SK-N-SH (cell line): Measurements from ENCODE around the gene GALNT13. TPM values are rescaled to one million over a fixed set of nuclear protein-coding genes. Genes with fewer than 3 reads are reported as not detected.

Source experiments
- CTCF ChIA-PET: fragments of 300-600, 350-600 bp; formaldehyde crosslinking; extraction: SDS; loops from one replicate; lab custom pipeline; 2021; lab: Yijun Ruan, JAX
- POLR2A ChIA-PET: fragments of 350-600 bp; sonication (Branson Sonifier 250); formaldehyde crosslinking; extraction: SDS; loops from one replicate; lab custom pipeline; 2020; ENCODE audit warnings: antibody characterized with exemption, inconsistent platforms; lab: Yijun Ruan, JAX
- DNase-seq: peaks from one replicate; pipeline ENCODE4 v3.0.0; 2012
- H2AFZ ChIP-seq: fragments of 200-600 bp; sonication (generic); 2 replicates; pipeline ENCODE4 v1.8.1; 2016; ENCODE audit warnings: antibody characterized with exemption, mild to moderate bottlenecking, low read depth
- H3F3A ChIP-seq: fragments of 200-600 bp; sonication (generic); replicated peaks from 2 replicates; pipeline ENCODE3; 2016; ENCODE audit warnings: antibody characterized with exemption, mild to moderate bottlenecking; ENCODE audit not compliant: insufficient read depth
- H3K27ac ChIP-seq, 2 experiments: fragments of 200-500 bp in 1 of 2; fragments of 200-600 bp in 1 of 2; sonication (Bioruptor generic) in 1 of 2; sonication (generic), shearing (Covaris generic) in 1 of 2; 2 replicates each; pipeline versions ENCODE4 v1.5.1 to v1.6.1; 2014 to 2016; ENCODE audit warnings: low read depth in 2 of 2, inconsistent platforms in 1 of 2, low read length in 1 of 2, mild to moderate bottlenecking in 1 of 2, mixed read lengths in 1 of 2
- H3K27me3 ChIP-seq: fragments of 200-600 bp; sonication (generic), shearing (Covaris generic); 2 replicates; pipeline ENCODE4 v1.6.1; 2016; ENCODE audit warnings: mixed run types; ENCODE audit not compliant: insufficient read depth
- H3K36me3 ChIP-seq, 2 experiments: fragments of 200-500 bp in 1 of 2; fragments of 200-600 bp in 1 of 2; sonication (Bioruptor generic) in 1 of 2; sonication (generic) in 1 of 2; replicated peaks in 1 of 2; 2 replicates each; pipeline versions ENCODE3 to v1.5.1; 2014 to 2016; ENCODE audit warnings: low read length in 1 of 2, mild to moderate bottlenecking in 1 of 2; ENCODE audit not compliant: insufficient read depth in 2 of 2, control insufficient read depth in 1 of 2
- H3K4me1 ChIP-seq, 2 experiments: fragments of 200-500 bp in 1 of 2; fragments of 200-600 bp in 1 of 2; sonication (Bioruptor generic) in 1 of 2; sonication (generic), shearing (Covaris generic) in 1 of 2; 2 replicates each; pipeline versions ENCODE4 v1.5.1 to v1.6.1; 2014 to 2016; ENCODE audit warnings: low read depth in 1 of 2, low read length in 1 of 2, mixed run types in 1 of 2; ENCODE audit not compliant: insufficient read depth in 2 of 2, control insufficient read depth in 1 of 2
- H3K4me2 ChIP-seq: fragments of 200-600 bp; sonication (generic), shearing (Covaris generic); 2 replicates; pipeline ENCODE4 v1.6.1; 2017; ENCODE audit warnings: mixed run types
- H3K4me3 ChIP-seq, 2 experiments: fragments of 200-500 bp in 1 of 2; fragments of 200-600 bp in 1 of 2; sonication (Bioruptor generic) in 1 of 2; sonication (generic), shearing (Covaris generic) in 1 of 2; 2 replicates each; pipeline versions ENCODE4 v1.5.1 to v1.8.1; 2014 to 2016; ENCODE audit warnings: low read depth in 2 of 2, inconsistent platforms in 1 of 2, low read length in 1 of 2, mild to moderate bottlenecking in 1 of 2, mixed read lengths in 1 of 2, moderate library complexity in 1 of 2
- H3K79me2 ChIP-seq: fragments of 200-600 bp; sonication (generic); 2 replicates; pipeline ENCODE4 v1.8.1; 2017; ENCODE audit warnings: mild to moderate bottlenecking; ENCODE audit not compliant: insufficient read depth
- H3K9ac ChIP-seq: fragments of 200-600 bp; sonication (generic); 2 replicates; pipeline ENCODE4 v1.6.1; 2017; ENCODE audit warnings: mixed run types
- H3K9me2 ChIP-seq: fragments of 200-600 bp; sonication (generic); 2 replicates; pipeline ENCODE4 v1.6.1; 2017; ENCODE audit warnings: mixed run types
- H3K9me3 ChIP-seq: fragments of 200-600 bp; sonication (generic); 2 replicates; pipeline ENCODE4 v1.6.1; 2017; ENCODE audit warnings: mixed run types, mild to moderate bottlenecking, moderate library complexity
- H4K20me1 ChIP-seq: fragments of 200-600 bp; sonication (generic); 2 replicates; pipeline ENCODE4 v1.6.1; 2017; ENCODE audit warnings: mild to moderate bottlenecking, mixed run types; ENCODE audit not compliant: insufficient read depth
- ELF1 ChIP-seq: IDR thresholded peaks from 2 replicates; pipeline ENCODE4 v1.4.0; 2012
- EZH2phosphoT487 ChIP-seq: fragments of 200-600 bp; sonication (generic); IDR thresholded peaks from 2 replicates; pipeline ENCODE4 v1.6.1; 2017; ENCODE audit warnings: low read depth, mixed run types, mild to moderate bottlenecking, antibody characterized with exemption, moderate library complexity, borderline replicate concordance
- FOXM1 ChIP-seq: IDR thresholded peaks from 2 replicates; pipeline ENCODE4 v1.4.0; 2012; ENCODE audit warnings: low read depth, mild to moderate bottlenecking
- GABPA ChIP-seq: IDR thresholded peaks from 2 replicates; pipeline ENCODE4 v1.4.0; 2012; ENCODE audit warnings: low read depth, mild to moderate bottlenecking
- GATA2 ChIP-seq: sonication (generic); formaldehyde crosslinking; IDR thresholded peaks from 2 replicates; pipeline ENCODE4 v1.5.0; 2020; ENCODE audit warnings: mild to moderate bottlenecking, missing genetic modification reagents
- MEF2A ChIP-seq: IDR thresholded peaks from 2 replicates; pipeline ENCODE4 v1.4.0; 2012; ENCODE audit warnings: low read depth, borderline replicate concordance
- MXI1 ChIP-seq: IDR thresholded peaks from 2 replicates; pipeline ENCODE4 v1.6.1; 2012; ENCODE audit warnings: mild to moderate bottlenecking, low read depth, low read length, improper control_type of control experiment
- NRF1 ChIP-seq: IDR thresholded peaks from 2 replicates; pipeline ENCODE4 v1.6.1; 2012; ENCODE audit warnings: low read depth, mild to moderate bottlenecking, low read length
- PBX3 ChIP-seq: IDR thresholded peaks from 2 replicates; pipeline ENCODE4; 2012
- RAD21 ChIP-seq: IDR thresholded peaks from 2 replicates; pipeline ENCODE4 v1.6.1; 2012; ENCODE audit warnings: mild to moderate bottlenecking, low read length
- RCOR1 ChIP-seq: fragments of 150-350 bp; IDR thresholded peaks from 2 replicates; pipeline ENCODE4 v1.6.1; 2017; ENCODE audit warnings: antibody characterized with exemption, low read length
- SIN3A ChIP-seq: IDR thresholded peaks from 2 replicates; pipeline ENCODE4 v1.6.1; 2012; ENCODE audit warnings: low read depth, mild to moderate bottlenecking, low read length, moderate library complexity, borderline replicate concordance
- TAF1 ChIP-seq: IDR thresholded peaks from 2 replicates; pipeline ENCODE4 v1.6.1; 2012; ENCODE audit warnings: low read depth, mild to moderate bottlenecking, low read length, moderate library complexity, borderline replicate concordance
- TEAD4 ChIP-seq: IDR thresholded peaks from 2 replicates; pipeline ENCODE4 v1.4.0; 2012; ENCODE audit warnings: mild to moderate bottlenecking, borderline replicate concordance; ENCODE audit not compliant: insufficient read depth
- WGBS: methylation state at CpG from one replicate; pipeline ENCODE4 v1.1.6; 2017; ENCODE audit warnings: low lambda C conversion rate; 5-methylcytosine and 5-hydroxymethylcytosine counted together
- polyA plus RNA-seq, 3 experiments: library from polyadenylated mRNA; depleted of rRNA; stranded (reverse); fragments of >200 nt; gene quantifications; 2 replicates each; pipeline ENCODE4 v1.2.3, GENCODE V29; 2012
- TF ChIP-seq, protein P1 (sequence below): fragments of 200-600 bp; sonication (generic); IDR thresholded peaks from 2 replicates; pipeline ENCODE4 v1.6.1; 2017; ENCODE audit warnings: antibody characterized with exemption, mild to moderate bottlenecking, moderate library complexity
- TF ChIP-seq, protein P2 (sequence below): IDR thresholded peaks from 2 replicates; pipeline ENCODE4 v1.6.1; 2012; ENCODE audit warnings: mild to moderate bottlenecking, low read depth, low read length, moderate library complexity
- TF ChIP-seq, protein P3 (sequence below): IDR thresholded peaks from 2 replicates; pipeline ENCODE4 v1.4.0; 2012; ENCODE audit warnings: low read depth
- TF ChIP-seq, protein P4 (sequence below): IDR thresholded peaks from 2 replicates; pipeline ENCODE4 v1.4.0; 2012; ENCODE audit warnings: low read depth, borderline replicate concordance

Gene GALNT13
- polyA plus RNA-seq, 1 of the 3 experiments (the other 2 are of a cell fraction) = 0.33 TPM

- TF ChIP-seq PBX3 (no peak), GABPA (no peak), EZH2phosphoT487 (no peak), MEF2A (no peak)
Observed at GRCh38 chr2:154408786-154409185, 537.1 kb downstream of the GALNT13 start (continued).

DNA sequence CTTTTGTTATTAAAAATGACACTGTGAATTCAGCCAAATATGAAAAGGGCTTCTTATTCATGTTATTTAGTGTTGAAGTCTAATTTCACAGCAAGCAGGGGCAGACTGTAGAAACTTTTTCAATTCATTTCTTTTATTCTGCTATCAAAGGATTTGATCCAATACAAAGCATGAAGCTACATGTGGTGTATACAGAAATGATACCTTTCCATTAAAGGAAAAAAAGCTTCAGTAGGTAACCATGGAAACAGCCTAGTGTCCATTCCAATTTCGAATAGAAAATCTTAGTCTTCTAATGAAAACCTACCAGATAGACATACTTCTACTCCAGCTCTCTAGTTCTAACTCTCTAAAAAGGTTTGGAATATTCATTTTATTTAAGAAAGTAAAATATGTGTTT lies 550.5 kb downstream of the GALNT13 start:
- POLR2A ChIA-PET = no interaction called here
- 25% methylated on average over 1 of the region's 1 CpG for WGBS

More for the DNA sequence above, 550.5 kb downstream of the GALNT13 start:
- Histone ChIP-seq H3K27ac (no peak overlapping the region), H3K36me3 (no peaks in the 10 kb centered on the region), H3K4me1 (peaks cover 0 to 4% of the 10 kb centered on the region in 2 experiments; a peak in 1 of 4 replicates), H3K4me2 (no peak overlapping the region), H3F3A (no peaks in the 10 kb centered on the region), H3K9ac (no peak overlapping the region), H3K79me2 (no peaks in the 10 kb centered on the region), H3K9me2 (no peaks in the 10 kb centered on the region), H3K27me3 (no peaks in the 10 kb centered on the region), H3K9me3 (no peaks in the 10 kb centered on the region), H2AFZ (no peak overlapping the region), H4K20me1 (no peaks in the 10 kb centered on the region), H3K4me3 (no peak overlapping the region)
- no peak for DNase-seq
- TF ChIP-seq GATA2 (CRISPR knock-in tag) (no peak), TEAD4 (no peak), ELF1 (no peak), RAD21 (no peak), RCOR1 (no peak), SIN3A (no peak), NRF1 (no peak), MXI1 (no peak), TAF1 (no peak), FOXM1 (no peak)
- TF ChIP-seq, protein P1, sequence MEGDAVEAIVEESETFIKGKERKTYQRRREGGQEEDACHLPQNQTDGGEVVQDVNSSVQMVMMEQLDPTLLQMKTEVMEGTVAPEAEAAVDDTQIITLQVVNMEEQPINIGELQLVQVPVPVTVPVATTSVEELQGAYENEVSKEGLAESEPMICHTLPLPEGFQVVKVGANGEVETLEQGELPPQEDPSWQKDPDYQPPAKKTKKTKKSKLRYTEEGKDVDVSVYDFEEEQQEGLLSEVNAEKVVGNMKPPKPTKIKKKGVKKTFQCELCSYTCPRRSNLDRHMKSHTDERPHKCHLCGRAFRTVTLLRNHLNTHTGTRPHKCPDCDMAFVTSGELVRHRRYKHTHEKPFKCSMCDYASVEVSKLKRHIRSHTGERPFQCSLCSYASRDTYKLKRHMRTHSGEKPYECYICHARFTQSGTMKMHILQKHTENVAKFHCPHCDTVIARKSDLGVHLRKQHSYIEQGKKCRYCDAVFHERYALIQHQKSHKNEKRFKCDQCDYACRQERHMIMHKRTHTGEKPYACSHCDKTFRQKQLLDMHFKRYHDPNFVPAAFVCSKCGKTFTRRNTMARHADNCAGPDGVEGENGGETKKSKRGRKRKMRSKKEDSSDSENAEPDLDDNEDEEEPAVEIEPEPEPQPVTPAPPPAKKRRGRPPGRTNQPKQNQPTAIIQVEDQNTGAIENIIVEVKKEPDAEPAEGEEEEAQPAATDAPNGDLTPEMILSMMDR = no peak
- TF ChIP-seq, protein P2, sequence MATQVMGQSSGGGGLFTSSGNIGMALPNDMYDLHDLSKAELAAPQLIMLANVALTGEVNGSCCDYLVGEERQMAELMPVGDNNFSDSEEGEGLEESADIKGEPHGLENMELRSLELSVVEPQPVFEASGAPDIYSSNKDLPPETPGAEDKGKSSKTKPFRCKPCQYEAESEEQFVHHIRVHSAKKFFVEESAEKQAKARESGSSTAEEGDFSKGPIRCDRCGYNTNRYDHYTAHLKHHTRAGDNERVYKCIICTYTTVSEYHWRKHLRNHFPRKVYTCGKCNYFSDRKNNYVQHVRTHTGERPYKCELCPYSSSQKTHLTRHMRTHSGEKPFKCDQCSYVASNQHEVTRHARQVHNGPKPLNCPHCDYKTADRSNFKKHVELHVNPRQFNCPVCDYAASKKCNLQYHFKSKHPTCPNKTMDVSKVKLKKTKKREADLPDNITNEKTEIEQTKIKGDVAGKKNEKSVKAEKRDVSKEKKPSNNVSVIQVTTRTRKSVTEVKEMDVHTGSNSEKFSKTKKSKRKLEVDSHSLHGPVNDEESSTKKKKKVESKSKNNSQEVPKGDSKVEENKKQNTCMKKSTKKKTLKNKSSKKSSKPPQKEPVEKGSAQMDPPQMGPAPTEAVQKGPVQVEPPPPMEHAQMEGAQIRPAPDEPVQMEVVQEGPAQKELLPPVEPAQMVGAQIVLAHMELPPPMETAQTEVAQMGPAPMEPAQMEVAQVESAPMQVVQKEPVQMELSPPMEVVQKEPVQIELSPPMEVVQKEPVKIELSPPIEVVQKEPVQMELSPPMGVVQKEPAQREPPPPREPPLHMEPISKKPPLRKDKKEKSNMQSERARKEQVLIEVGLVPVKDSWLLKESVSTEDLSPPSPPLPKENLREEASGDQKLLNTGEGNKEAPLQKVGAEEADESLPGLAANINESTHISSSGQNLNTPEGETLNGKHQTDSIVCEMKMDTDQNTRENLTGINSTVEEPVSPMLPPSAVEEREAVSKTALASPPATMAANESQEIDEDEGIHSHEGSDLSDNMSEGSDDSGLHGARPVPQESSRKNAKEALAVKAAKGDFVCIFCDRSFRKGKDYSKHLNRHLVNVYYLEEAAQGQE = no peak
- TF ChIP-seq, protein P3, sequence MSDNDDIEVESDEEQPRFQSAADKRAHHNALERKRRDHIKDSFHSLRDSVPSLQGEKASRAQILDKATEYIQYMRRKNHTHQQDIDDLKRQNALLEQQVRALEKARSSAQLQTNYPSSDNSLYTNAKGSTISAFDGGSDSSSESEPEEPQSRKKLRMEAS = no peak
- TF ChIP-seq, protein P4, sequence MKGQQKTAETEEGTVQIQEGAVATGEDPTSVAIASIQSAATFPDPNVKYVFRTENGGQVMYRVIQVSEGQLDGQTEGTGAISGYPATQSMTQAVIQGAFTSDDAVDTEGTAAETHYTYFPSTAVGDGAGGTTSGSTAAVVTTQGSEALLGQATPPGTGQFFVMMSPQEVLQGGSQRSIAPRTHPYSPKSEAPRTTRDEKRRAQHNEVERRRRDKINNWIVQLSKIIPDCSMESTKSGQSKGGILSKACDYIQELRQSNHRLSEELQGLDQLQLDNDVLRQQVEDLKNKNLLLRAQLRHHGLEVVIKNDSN = no peak
- CTCF ChIA-PET = interaction anchor here (1.2 to 1.5 kb wide), 2 partner anchors 20 to 38 kb away, joined by 3 read pairs; no protein-coding TSS in a partner anchor
